Kidney epithelial cell (primary cell): ENCODE data around the gene CYP17A1. TPM values are rescaled to one million over a fixed set of nuclear protein-coding genes. Genes with fewer than 3 reads are reported as not detected.
"Not testable (repeated sequence)": the region's sequence is repeated elsewhere in the genome, so short reads cannot be mapped to it uniquely, and the experiment has no call there.

Source experiments
- DNase-seq: peaks from one replicate; pipeline ENCODE4 v3.0.0-alpha.2; 2010; ENCODE audit warnings: low read depth
- H3K27me3 ChIP-seq: 2 replicates; pipeline ENCODE4 v1.6.0; 2011; ENCODE audit warnings: low read length; ENCODE audit not compliant: control insufficient read depth, insufficient read depth
- H3K36me3 ChIP-seq: 2 replicates; pipeline ENCODE4 v1.5.1; 2011; ENCODE audit warnings: low read length; ENCODE audit not compliant: control insufficient read depth, insufficient read depth
- H3K4me3 ChIP-seq: 2 replicates; pipeline ENCODE4 v1.5.1; 2011; ENCODE audit warnings: low read depth, mild to moderate bottlenecking, control low read depth, low read length
- CTCF ChIP-seq: IDR thresholded peaks from 2 replicates; pipeline ENCODE4 v1.5.1; 2011; ENCODE audit warnings: mild to moderate bottlenecking, moderate library complexity, low read length, control low read depth, inconsistent platforms; ENCODE audit not compliant: insufficient read depth, poor library complexity, severe bottlenecking
- total RNA-seq: library from RNA; depleted of rRNA; stranded (reverse); fragments of >200 nt; gene quantifications from 2 replicates; pipeline ENCODE4 v1.2.3, GENCODE V29; 2015

The CYP17A1 gene
- total RNA-seq, 1 donor from 2014 or later: not detected

DNA sequence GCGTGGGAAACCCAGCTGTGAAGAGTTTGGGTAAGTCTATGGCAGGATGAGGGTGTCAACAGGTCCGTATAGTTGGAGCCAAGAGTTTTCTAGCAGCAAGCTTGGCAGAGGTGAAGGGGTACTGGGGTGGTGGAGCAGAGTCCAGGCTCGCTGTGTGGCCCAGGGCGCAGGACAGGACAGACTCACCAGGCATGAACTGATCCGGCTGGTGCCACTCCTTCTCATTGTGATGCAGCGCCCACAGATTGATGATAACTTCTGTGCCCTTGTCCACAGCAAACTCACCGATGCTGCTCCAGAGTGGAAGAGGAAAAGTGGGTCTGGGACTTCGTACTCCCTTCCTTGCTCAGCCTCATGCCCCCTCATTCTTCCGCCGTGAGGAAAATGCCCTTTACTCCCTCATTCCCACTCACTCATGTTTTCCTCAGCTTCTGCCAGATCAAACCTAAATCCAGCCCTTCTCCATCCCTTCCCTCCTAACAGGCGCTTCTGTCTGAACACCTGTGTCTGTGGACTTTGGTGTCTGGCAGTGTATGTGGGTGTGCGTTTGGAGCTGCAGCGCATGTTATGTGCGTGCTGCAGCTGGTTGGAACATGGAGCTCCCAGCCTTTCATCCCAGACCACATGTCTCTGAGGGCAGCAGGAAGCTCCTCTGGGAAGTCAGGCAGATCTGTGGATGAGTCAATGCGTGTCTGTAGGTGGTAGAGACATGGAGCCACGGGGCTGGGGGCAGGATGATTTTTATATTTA, 5.7 kb downstream of the CYP17A1 start:
- H3K4me3 ChIP-seq: no peak overlapping the region
- TF ChIP-seq CTCF: no peak
- H3K27me3 ChIP-seq: peaks cover 10% of the 10 kb centered on the region
- H3K36me3 ChIP-seq: no peaks in the 10 kb centered on the region
- DNase-seq: no peak

- no peaks in the 10 kb centered on the region for H3K36me3 ChIP-seq
- H3K27me3 ChIP-seq: peaks cover 6% of the 10 kb centered on the region
- no peak for DNase-seq
- TF ChIP-seq CTCF: no peak
- H3K4me3 ChIP-seq: no peak overlapping the region
Observed at GRCh38 chr10:102827597-102827975, 9.6 kb downstream of the CYP17A1 start.

DNA sequence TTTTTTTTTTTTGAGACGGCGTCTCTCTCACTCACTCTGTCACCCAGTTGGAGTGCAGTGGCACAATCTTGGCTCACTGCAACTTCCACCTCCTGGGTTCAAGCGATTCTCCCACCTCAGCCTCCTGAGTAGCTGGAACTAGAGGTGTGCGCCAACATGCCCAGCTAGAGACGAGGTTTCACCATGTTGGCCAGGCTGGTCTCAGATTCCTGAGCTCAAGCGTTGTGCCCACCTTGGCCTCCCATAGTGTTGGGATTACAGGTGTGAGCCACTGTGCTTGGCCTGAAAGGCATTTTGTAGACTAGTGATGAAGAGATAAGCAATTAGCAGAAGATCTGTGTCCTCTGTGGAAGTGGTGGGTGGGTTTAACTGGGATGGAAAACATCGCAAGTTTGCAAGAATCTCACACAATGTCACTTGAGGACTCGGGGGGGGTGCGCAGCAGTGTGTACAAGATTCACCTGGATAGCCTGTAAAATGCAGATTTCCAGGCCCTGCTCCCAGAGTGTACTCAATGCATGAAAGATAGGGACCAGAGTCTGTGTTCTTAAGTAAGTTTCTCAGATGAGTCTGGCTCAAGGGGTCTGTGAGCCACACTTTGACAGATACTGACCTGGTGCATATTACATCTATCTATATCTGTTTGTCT, 10.9 kb downstream of the CYP17A1 start:
- no peak for DNase-seq
- H3K27me3 ChIP-seq: peaks cover 3% of the 10 kb centered on the region
- no peak for TF ChIP-seq CTCF
- no peak overlapping the region for H3K4me3 ChIP-seq
- H3K36me3 ChIP-seq: no peaks in the 10 kb centered on the region

DNA sequence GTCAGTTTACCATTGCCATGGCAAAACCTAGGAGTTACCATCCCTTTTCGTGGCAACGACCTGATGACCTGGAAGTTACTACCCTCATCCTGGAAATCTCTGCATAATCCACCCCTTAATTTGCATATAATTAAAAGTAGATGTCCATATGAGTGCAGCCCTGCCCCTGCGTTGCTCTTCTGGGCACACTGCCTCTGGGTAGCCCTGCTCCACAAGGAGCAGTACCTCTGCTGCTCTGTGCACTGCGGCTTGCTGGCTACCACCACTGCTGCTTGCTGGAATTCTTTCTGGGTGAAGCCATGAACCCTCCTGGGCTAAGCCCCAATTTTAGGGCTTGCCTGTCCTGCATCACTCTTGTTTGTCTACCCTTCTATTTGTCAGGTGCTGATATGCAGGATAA, 12.5 kb downstream of the CYP17A1 start:
- H3K4me3 ChIP-seq: no peak overlapping the region
- TF ChIP-seq CTCF: no peak
- no peaks in the 10 kb centered on the region for H3K27me3 ChIP-seq
- no peaks in the 10 kb centered on the region for H3K36me3 ChIP-seq
- DNase-seq: no peak

- no peak for DNase-seq
- H3K4me3 ChIP-seq: no peak overlapping the region
- H3K36me3 ChIP-seq: no peaks in the 10 kb centered on the region
- no peaks in the 10 kb centered on the region for H3K27me3 ChIP-seq
- no peak for TF ChIP-seq CTCF
Observed at GRCh38 chr10:102822222-102822621, 15.0 kb downstream of the CYP17A1 start.

- not testable (repeated sequence) for H3K4me3 ChIP-seq, H3K27me3 ChIP-seq, DNase-seq, H3K36me3 ChIP-seq
Observed at GRCh38 chr10:102820008-102820407, 17.2 kb downstream of the CYP17A1 start.
